H1 (cell line): Measurements from ENCODE around the gene ANGPTL2.

ENCODE experiments used
- CEBPB ChIP-seq: IDR thresholded peaks from 2 replicates; pipeline ENCODE4 v1.6.1; 2012; ENCODE audit warnings: low read depth, low read length
- CREB1 ChIP-seq: IDR thresholded peaks from 2 replicates; pipeline ENCODE4 v1.6.1; 2012; ENCODE audit warnings: inconsistent platforms
- CTCF ChIP-seq, 3 experiments: IDR thresholded peaks; 1 replicate in 2 of 3; 2 replicates in 1 of 3; pipeline versions ENCODE4 v1.5.1 to v1.6.1; 2011; ENCODE audit warnings: low read length in 3 of 3, mild to moderate bottlenecking in 3 of 3, inconsistent platforms in 2 of 3, low read depth in 1 of 3, moderate library complexity in 1 of 3; ENCODE audit not compliant: insufficient read depth in 1 of 3; ENCODE audit errors: control extremely low read depth in 1 of 3
- EGR1 ChIP-seq: IDR thresholded peaks from 2 replicates; pipeline ENCODE4 v1.6.1; 2011; ENCODE audit warnings: low read depth, low read length, borderline replicate concordance
- EP300 ChIP-seq, 2 experiments: IDR thresholded peaks; 1 replicate in 1 of 2; 2 replicates in 1 of 2; pipeline ENCODE4 v1.6.1; 2011 to 2012; ENCODE audit warnings: low read depth in 2 of 2, low read length in 2 of 2, mild to moderate bottlenecking in 2 of 2, borderline replicate concordance in 1 of 2, inconsistent platforms in 1 of 2, moderate library complexity in 1 of 2
- MAX ChIP-seq: IDR thresholded peaks from 2 replicates; pipeline ENCODE4 v1.6.1; 2012; ENCODE audit warnings: inconsistent platforms
- POLR2A ChIP-seq, 2 experiments: IDR thresholded peaks; 1 replicate in 1 of 2; 2 replicates in 1 of 2; pipeline ENCODE4 v1.6.1; 2011; ENCODE audit warnings: low read depth in 2 of 2, low read length in 2 of 2, mild to moderate bottlenecking in 2 of 2; ENCODE audit errors: control extremely low read depth in 1 of 2
- RAD21 ChIP-seq, 2 experiments: IDR thresholded peaks in 1 of 2; conservative IDR thresholded peaks in 1 of 2; 2 replicates each; pipeline ENCODE4 v1.6.1; 2011; ENCODE audit warnings: low read depth in 2 of 2, low read length in 2 of 2, improper control_type of control experiment in 1 of 2, inconsistent platforms in 1 of 2, mild to moderate bottlenecking in 1 of 2, moderate library complexity in 1 of 2
- SUZ12 ChIP-seq: fragments of 200-600 bp; sonication (generic); IDR thresholded peaks from 2 replicates; pipeline ENCODE4 v1.6.1; 2012; ENCODE audit warnings: mild to moderate bottlenecking, inconsistent platforms, low read length, moderate library complexity, mixed read lengths
- TBP ChIP-seq: IDR thresholded peaks from 2 replicates; pipeline ENCODE4 v1.6.1; 2011; ENCODE audit warnings: low read depth, low read length, improper control_type of control experiment

DNA sequence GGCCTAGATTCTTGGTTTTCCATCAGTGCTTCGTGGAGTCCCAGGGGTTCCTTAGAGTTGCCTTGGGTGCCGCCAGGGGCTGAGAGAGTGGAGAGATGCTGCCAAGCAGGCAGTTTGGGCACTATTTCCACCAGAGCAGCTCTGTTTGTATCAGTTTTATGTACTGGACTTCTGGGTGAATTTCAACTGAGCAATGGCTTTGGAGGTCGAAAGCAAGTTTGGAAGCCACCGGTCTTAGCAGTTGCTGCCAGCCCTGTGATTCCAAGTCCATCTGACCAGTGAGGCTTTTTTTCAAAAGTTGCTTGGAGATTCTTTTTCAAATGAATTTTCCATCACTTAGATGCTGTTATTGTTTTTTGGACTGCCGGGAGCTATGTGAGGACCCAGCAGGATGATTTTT is 68.5 kb downstream of the ANGPTL2 start:
- TF ChIP-seq TBP (no peak), POLR2A (IDR thresholded peaks at IDR 0.05; ENCODE audit: control extremely low read depth in 1 of 2, low read depth in 2 of 2, low read length in 2 of 2) (no peak), SUZ12 (no peak), EP300 (IDR thresholded peaks at IDR 0.05; ENCODE audit: borderline replicate concordance in 1 of 2, low read depth in 2 of 2, low read length in 2 of 2) (no peak), CEBPB (no peak), RAD21 (IDR thresholded peaks at IDR 0.05 in 1 of 2, conservative IDR thresholded peaks at IDR 0.05 in 1 of 2; ENCODE audit: low read depth in 2 of 2, low read length in 2 of 2) (no peak), EGR1 (no peak), CREB1 (no peak), MAX (no peak), CTCF (IDR thresholded peaks at IDR 0.05; ENCODE audit: control extremely low read depth in 1 of 3, insufficient read depth in 1 of 3, low read depth in 1 of 3, low read length in 3 of 3) (no peak)
